Measurements from ENCODE around the gene KCNE1.

DNA sequence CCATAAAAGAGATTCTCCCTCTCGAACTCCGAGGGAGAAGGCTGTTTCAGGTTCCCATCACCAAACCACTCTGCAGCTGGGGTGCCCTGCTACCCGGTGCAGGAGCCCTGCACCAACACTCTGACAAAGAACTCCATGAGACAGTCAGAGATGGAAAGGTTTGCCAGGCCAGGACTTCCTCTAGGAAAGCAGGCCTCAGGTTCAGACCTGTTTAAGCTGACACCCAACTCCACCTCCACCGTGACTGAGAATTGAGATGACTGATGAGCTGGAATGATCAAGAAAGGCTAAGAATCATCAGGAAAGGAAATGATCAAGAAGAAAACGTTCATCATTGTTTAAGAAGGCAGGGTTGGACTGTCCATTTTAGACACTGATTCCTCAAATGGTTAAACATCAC is 46.2 kb upstream of the KCNE1 start:
- no peak for TF ChIP-seq CTCF (IDR thresholded peaks at IDR 0.05)
- no peak for TF ChIP-seq POLR2A (IDR thresholded peaks at IDR 0.05)
